ENCODE data around the gene OR52E6. TPM values are rescaled to one million over a fixed set of nuclear protein-coding genes. Genes with fewer than 3 reads are reported as not detected.

Gene OR52E6
- total RNA-seq, result not detected
- not detected for polyA plus RNA-seq

DNA sequence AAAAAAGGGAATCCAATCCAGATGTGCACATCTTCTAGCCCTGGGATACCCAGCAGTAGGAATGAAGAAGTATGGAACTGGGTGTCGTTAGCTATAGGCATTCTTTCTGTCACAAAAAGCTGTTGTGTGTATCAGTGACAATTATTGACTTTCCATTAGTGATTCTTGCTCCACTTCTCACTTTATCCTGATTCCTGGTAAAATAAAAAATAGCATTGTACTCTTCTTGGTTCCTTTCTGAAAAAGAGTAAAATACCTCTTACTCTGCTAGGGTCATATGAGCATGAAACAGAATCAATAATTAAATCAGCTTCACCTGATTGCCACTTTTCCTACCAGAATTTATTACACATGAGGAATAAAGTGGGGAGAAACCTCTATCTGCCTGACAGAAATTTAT is at the start of gene OR52E6:
TSS of gene OR52E6 (minus strand) at position 101 of the 400 bp plus-strand sequence. CDS start at position 101, 0 bp downstream.
- 77% methylated on average over 1 of the region's 1 CpG for WGBS
- H3K27ac ChIP-seq (ENCODE audit: low read depth in 1 of 2, low read length in 2 of 2), result no peak within 1 kb of the TSS
- no peak for DNase-seq (ENCODE audit: low spot score)
- no peaks in the 10 kb centered on the region for H3K9me3 ChIP-seq (ENCODE audit: control insufficient read depth in 4 of 4, low read length in 3 of 4)
- H3K4me1 ChIP-seq (ENCODE audit: control insufficient read depth in 4 of 4, insufficient read depth in 4 of 4, low read length in 3 of 4), result no peaks in the 10 kb centered on the region
- peaks cover 0 to 4% (median 0%) of the 10 kb centered on the region in 4 donors for H3K27me3 ChIP-seq (ENCODE audit: control insufficient read depth in 4 of 4, insufficient read depth in 4 of 4, low read length in 3 of 4)
- no peak within 1 kb of the TSS for H3K9ac ChIP-seq (ENCODE audit: low read depth in 1 of 2, low read length in 2 of 2)
- H3K36me3 ChIP-seq (ENCODE audit: control insufficient read depth in 4 of 4, insufficient read depth in 3 of 4, low read depth in 1 of 4, low read length in 3 of 4), result no peaks in the 10 kb centered on the region
- no peak within 1 kb of the TSS for H3K4me3 ChIP-seq (ENCODE audit: low read depth in 1 of 3, low read length in 3 of 3)
- TF ChIP-seq MAX (IDR thresholded peaks at IDR 0.05), result no peak
- no peak for TF ChIP-seq SP1 (IDR thresholded peaks at IDR 0.05)
- no peak for TF ChIP-seq NR2F2 (IDR thresholded peaks at IDR 0.05)
- TF ChIP-seq, protein P1, sequence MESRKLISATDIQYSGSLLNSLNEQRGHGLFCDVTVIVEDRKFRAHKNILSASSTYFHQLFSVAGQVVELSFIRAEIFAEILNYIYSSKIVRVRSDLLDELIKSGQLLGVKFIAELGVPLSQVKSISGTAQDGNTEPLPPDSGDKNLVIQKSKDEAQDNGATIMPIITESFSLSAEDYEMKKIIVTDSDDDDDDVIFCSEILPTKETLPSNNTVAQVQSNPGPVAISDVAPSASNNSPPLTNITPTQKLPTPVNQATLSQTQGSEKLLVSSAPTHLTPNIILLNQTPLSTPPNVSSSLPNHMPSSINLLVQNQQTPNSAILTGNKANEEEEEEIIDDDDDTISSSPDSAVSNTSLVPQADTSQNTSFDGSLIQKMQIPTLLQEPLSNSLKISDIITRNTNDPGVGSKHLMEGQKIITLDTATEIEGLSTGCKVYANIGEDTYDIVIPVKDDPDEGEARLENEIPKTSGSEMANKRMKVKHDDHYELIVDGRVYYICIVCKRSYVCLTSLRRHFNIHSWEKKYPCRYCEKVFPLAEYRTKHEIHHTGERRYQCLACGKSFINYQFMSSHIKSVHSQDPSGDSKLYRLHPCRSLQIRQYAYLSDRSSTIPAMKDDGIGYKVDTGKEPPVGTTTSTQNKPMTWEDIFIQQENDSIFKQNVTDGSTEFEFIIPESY (IDR thresholded peaks at IDR 0.05), result no peak
- no peak for TF ChIP-seq RAD21 (IDR thresholded peaks at IDR 0.05)
- no peak for TF ChIP-seq YY1 (IDR thresholded peaks at IDR 0.05)
- TF ChIP-seq JUND (IDR thresholded peaks at IDR 0.05), result no peak
- no peak for TF ChIP-seq EGR1 (IDR thresholded peaks at IDR 0.05; ENCODE audit: low read depth in 2 of 2)
- TF ChIP-seq RXRA (IDR thresholded peaks at IDR 0.05), result no peak
- TF ChIP-seq, protein P2, sequence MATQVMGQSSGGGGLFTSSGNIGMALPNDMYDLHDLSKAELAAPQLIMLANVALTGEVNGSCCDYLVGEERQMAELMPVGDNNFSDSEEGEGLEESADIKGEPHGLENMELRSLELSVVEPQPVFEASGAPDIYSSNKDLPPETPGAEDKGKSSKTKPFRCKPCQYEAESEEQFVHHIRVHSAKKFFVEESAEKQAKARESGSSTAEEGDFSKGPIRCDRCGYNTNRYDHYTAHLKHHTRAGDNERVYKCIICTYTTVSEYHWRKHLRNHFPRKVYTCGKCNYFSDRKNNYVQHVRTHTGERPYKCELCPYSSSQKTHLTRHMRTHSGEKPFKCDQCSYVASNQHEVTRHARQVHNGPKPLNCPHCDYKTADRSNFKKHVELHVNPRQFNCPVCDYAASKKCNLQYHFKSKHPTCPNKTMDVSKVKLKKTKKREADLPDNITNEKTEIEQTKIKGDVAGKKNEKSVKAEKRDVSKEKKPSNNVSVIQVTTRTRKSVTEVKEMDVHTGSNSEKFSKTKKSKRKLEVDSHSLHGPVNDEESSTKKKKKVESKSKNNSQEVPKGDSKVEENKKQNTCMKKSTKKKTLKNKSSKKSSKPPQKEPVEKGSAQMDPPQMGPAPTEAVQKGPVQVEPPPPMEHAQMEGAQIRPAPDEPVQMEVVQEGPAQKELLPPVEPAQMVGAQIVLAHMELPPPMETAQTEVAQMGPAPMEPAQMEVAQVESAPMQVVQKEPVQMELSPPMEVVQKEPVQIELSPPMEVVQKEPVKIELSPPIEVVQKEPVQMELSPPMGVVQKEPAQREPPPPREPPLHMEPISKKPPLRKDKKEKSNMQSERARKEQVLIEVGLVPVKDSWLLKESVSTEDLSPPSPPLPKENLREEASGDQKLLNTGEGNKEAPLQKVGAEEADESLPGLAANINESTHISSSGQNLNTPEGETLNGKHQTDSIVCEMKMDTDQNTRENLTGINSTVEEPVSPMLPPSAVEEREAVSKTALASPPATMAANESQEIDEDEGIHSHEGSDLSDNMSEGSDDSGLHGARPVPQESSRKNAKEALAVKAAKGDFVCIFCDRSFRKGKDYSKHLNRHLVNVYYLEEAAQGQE (IDR thresholded peaks at IDR 0.05), result no peak
- TF ChIP-seq FOXA1 (IDR thresholded peaks at IDR 0.05), result no peak
- no peak for TF ChIP-seq TAF1 (conservative IDR thresholded peaks at IDR 0.05)

- H3K27ac ChIP-seq (ENCODE audit: low read depth in 1 of 2, low read length in 2 of 2), result no peak overlapping the region
- no peak for DNase-seq (ENCODE audit: low spot score)
- H3K27me3 ChIP-seq (ENCODE audit: control insufficient read depth in 4 of 4, insufficient read depth in 4 of 4, low read length in 3 of 4), result peaks cover 0 to 6% (median 0%) of the 10 kb centered on the region in 4 donors
- H3K9ac ChIP-seq (ENCODE audit: low read depth in 1 of 2, low read length in 2 of 2), result no peak overlapping the region
- H3K4me3 ChIP-seq (ENCODE audit: low read depth in 1 of 3, low read length in 3 of 3), result no peak overlapping the region
- H3K9me3 ChIP-seq (ENCODE audit: control insufficient read depth in 4 of 4, low read length in 3 of 4), result no peaks in the 10 kb centered on the region
- no peak for TF ChIP-seq FOXA1 (IDR thresholded peaks at IDR 0.05)
- TF ChIP-seq GABPA (IDR thresholded peaks at IDR 0.05 in 1 of 2, conservative IDR thresholded peaks at IDR 0.05 in 1 of 2), result no peak
- no peak for TF ChIP-seq RXRA (IDR thresholded peaks at IDR 0.05)
- no peak for TF ChIP-seq TAF1 (conservative IDR thresholded peaks at IDR 0.05)
- no peak for TF ChIP-seq MAX (IDR thresholded peaks at IDR 0.05)
- no peak for TF ChIP-seq NR2F2 (IDR thresholded peaks at IDR 0.05)
- peak; percentile 32 for TF ChIP-seq CTCF (IDR thresholded peaks at IDR 0.05; ENCODE audit: low read depth, low read length, missing input control)
- TF ChIP-seq EGR1 (IDR thresholded peaks at IDR 0.05; ENCODE audit: low read depth in 2 of 2), result no peak
- peak; percentile 62 to 70 for TF ChIP-seq RAD21 (IDR thresholded peaks at IDR 0.05)
- no peak for TF ChIP-seq HNF4A (conservative IDR thresholded peaks at IDR 0.05)
- no peak for TF ChIP-seq FOXA2 (IDR thresholded peaks at IDR 0.05)
- TF ChIP-seq, protein P3, sequence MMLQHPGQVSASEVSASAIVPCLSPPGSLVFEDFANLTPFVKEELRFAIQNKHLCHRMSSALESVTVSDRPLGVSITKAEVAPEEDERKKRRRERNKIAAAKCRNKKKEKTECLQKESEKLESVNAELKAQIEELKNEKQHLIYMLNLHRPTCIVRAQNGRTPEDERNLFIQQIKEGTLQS (IDR thresholded peaks at IDR 0.05), result no peak
- 55% methylated on average over 4 of the region's 4 CpGs for WGBS
- H3K4me1 ChIP-seq (ENCODE audit: control insufficient read depth in 4 of 4, insufficient read depth in 4 of 4, low read length in 3 of 4), result no peaks in the 10 kb centered on the region
- no peaks in the 10 kb centered on the region for H3K36me3 ChIP-seq (ENCODE audit: control insufficient read depth in 4 of 4, insufficient read depth in 3 of 4, low read depth in 1 of 4, low read length in 3 of 4)
Observed at GRCh38 chr11:5891216-5891800, 49.6 kb upstream of the OR52E6 start.
